Panc1 (cell line): ENCODE data around the gene CTAGE1.

Experiments
- POLR2AphosphoS5 ChIP-seq: IDR thresholded peaks from 2 replicates; pipeline ENCODE4 v1.6.1; 2012; ENCODE audit warnings: mild to moderate bottlenecking, low read depth, low read length, moderate library complexity
- SIN3A ChIP-seq: IDR thresholded peaks from 2 replicates; pipeline ENCODE4 v1.6.1; 2012; ENCODE audit warnings: low read depth, mild to moderate bottlenecking, low read length, moderate library complexity, borderline replicate concordance; ENCODE audit not compliant: insufficient read depth
- TF ChIP-seq, protein P1 (sequence below): fragments of 450-650 bp; IDR thresholded peaks from 2 replicates; pipeline ENCODE4 v1.5.1; 2017; ENCODE audit warnings: mild to moderate bottlenecking
- TF ChIP-seq, protein P2 (sequence below), 2 experiments: IDR thresholded peaks; 2 replicates each; pipeline ENCODE4 v1.6.1; 2011 to 2012; ENCODE audit warnings: low read depth in 2 of 2, control low read depth in 1 of 2, low read length in 1 of 2, mild to moderate bottlenecking in 1 of 2, moderate library complexity in 1 of 2; ENCODE audit not compliant: insufficient read depth in 1 of 2

DNA sequence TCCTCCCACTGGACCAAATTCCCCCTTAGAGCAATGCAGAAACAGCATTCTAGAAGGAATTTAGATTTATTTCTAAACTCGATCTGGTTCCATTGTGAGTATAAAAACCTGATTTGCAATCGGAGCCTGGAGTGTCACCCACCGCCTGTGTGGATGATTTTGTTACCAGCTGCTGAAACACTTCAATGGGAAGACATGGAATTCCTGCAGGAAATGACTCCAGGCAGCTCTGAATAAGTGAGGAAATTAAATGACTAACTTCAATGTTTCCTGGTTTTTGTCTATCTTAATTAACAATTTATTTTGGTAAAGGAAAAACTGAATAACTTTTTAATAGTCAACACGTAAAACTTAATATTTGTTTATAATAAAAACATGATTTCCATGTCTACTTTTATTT, 19.3 kb downstream of the CTAGE1 start:
- no peak for TF ChIP-seq SIN3A
- TF ChIP-seq, protein P1, sequence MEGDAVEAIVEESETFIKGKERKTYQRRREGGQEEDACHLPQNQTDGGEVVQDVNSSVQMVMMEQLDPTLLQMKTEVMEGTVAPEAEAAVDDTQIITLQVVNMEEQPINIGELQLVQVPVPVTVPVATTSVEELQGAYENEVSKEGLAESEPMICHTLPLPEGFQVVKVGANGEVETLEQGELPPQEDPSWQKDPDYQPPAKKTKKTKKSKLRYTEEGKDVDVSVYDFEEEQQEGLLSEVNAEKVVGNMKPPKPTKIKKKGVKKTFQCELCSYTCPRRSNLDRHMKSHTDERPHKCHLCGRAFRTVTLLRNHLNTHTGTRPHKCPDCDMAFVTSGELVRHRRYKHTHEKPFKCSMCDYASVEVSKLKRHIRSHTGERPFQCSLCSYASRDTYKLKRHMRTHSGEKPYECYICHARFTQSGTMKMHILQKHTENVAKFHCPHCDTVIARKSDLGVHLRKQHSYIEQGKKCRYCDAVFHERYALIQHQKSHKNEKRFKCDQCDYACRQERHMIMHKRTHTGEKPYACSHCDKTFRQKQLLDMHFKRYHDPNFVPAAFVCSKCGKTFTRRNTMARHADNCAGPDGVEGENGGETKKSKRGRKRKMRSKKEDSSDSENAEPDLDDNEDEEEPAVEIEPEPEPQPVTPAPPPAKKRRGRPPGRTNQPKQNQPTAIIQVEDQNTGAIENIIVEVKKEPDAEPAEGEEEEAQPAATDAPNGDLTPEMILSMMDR, result no peak
- TF ChIP-seq, protein P2, sequence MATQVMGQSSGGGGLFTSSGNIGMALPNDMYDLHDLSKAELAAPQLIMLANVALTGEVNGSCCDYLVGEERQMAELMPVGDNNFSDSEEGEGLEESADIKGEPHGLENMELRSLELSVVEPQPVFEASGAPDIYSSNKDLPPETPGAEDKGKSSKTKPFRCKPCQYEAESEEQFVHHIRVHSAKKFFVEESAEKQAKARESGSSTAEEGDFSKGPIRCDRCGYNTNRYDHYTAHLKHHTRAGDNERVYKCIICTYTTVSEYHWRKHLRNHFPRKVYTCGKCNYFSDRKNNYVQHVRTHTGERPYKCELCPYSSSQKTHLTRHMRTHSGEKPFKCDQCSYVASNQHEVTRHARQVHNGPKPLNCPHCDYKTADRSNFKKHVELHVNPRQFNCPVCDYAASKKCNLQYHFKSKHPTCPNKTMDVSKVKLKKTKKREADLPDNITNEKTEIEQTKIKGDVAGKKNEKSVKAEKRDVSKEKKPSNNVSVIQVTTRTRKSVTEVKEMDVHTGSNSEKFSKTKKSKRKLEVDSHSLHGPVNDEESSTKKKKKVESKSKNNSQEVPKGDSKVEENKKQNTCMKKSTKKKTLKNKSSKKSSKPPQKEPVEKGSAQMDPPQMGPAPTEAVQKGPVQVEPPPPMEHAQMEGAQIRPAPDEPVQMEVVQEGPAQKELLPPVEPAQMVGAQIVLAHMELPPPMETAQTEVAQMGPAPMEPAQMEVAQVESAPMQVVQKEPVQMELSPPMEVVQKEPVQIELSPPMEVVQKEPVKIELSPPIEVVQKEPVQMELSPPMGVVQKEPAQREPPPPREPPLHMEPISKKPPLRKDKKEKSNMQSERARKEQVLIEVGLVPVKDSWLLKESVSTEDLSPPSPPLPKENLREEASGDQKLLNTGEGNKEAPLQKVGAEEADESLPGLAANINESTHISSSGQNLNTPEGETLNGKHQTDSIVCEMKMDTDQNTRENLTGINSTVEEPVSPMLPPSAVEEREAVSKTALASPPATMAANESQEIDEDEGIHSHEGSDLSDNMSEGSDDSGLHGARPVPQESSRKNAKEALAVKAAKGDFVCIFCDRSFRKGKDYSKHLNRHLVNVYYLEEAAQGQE (IDR thresholded peaks at IDR 0.05; ENCODE audit: insufficient read depth in 1 of 2, low read depth in 2 of 2, low read length in 1 of 2), result no peak
- TF ChIP-seq POLR2AphosphoS5, result no peak
